ENCODE measurements around the gene COL2A1. TPM values are rescaled to one million over a fixed set of nuclear protein-coding genes. Genes with fewer than 3 reads are reported as not detected.

Gene COL2A1
- polyA plus RNA-seq, 1 donor (not counting 4 experiments of a cell fraction or from before 2014, with no cell fraction given), result 0.03 TPM

GRCh38 chr12:48045061-48045846 lies 41.0 kb upstream of the COL2A1 start:
- FAIRE-seq, result no peak
- peaks cover 4 to 5% of the 10 kb centered on the region in 2 experiments for H3K36me3 ChIP-seq (ENCODE audit: control insufficient read depth in 2 of 2, extremely low read depth in 1 of 2, insufficient read depth in 2 of 2, low read length in 2 of 2)

GRCh38 chr12:48044396-48044795 lies 40.1 kb upstream of the COL2A1 start:
- dilution Hi-C loops (cut with MboI; ENCODE audit: extremely low pct_ligation_motif_present, low sequenced_read_pairs), result no loop called here
- FAIRE-seq, result no peak

More at GRCh38 chr12:48045061-48045846, 41.0 kb upstream of the COL2A1 start:
- Histone ChIP-seq H4K20me1 (ENCODE audit: control insufficient read depth, extremely low read depth, insufficient read depth, low read length) (no peaks in the 10 kb centered on the region), H3K9ac (ENCODE audit: control insufficient read depth, extremely low read depth, insufficient read depth, low read length) (no peak overlapping the region), H3K9me3 (ENCODE audit: control insufficient read depth, low read depth, low read length) (no peaks in the 10 kb centered on the region), H2AFZ (ENCODE audit: control insufficient read depth, low read length) (no peak overlapping the region), H3K27me3 (ENCODE audit: control insufficient read depth, extremely low read depth, insufficient read depth, low read length) (no peaks in the 10 kb centered on the region), H3K4me3 (ENCODE audit: control insufficient read depth in 2 of 3, extremely low read depth in 1 of 3, insufficient read depth in 2 of 3, low read depth in 1 of 3, low read length in 3 of 3) (no peak overlapping the region), H3K9me1 (ENCODE audit: control insufficient read depth, extremely low read depth, insufficient read depth, low read length) (no peaks in the 10 kb centered on the region), H3K4me1 (ENCODE audit: control insufficient read depth, extremely low read depth, insufficient read depth, low read length) (no peaks in the 10 kb centered on the region), H3K4me2 (ENCODE audit: control insufficient read depth, extremely low read depth, insufficient read depth, low read depth, low read length) (no peak overlapping the region), H3K79me2 (ENCODE audit: control insufficient read depth, insufficient read depth, low read length) (no peaks in the 10 kb centered on the region), H3K27ac (ENCODE audit: control insufficient read depth, insufficient read depth, low read length) (no peak overlapping the region)
- no peak for DNase-seq (ENCODE audit: low read depth, low spot score)
- dilution Hi-C loops (cut with MboI; ENCODE audit: extremely low pct_ligation_motif_present, low sequenced_read_pairs), result no loop called here
- TF ChIP-seq EZH2 (IDR thresholded peaks at IDR 0.05; ENCODE audit: low read length) (no peak), CTCF (optimal IDR thresholded peaks at IDR 0.05 in 1 of 3, IDR thresholded peaks at IDR 0.05 in 1 of 3, conservative IDR thresholded peaks at IDR 0.05 in 1 of 3; ENCODE audit: extremely low read depth in 1 of 3, insufficient read depth in 2 of 3, low read length in 3 of 3) (no peak)

More at GRCh38 chr12:48044396-48044795, 40.1 kb upstream of the COL2A1 start:
- Histone ChIP-seq H3K27ac (ENCODE audit: control insufficient read depth, insufficient read depth, low read length) (no peak overlapping the region), H3K36me3 (ENCODE audit: control insufficient read depth in 2 of 2, extremely low read depth in 1 of 2, insufficient read depth in 2 of 2, low read length in 2 of 2) (peaks cover 4 to 5% of the 10 kb centered on the region in 2 experiments), H3K79me2 (ENCODE audit: control insufficient read depth, insufficient read depth, low read length) (no peaks in the 10 kb centered on the region), H3K4me3 (ENCODE audit: control insufficient read depth in 2 of 3, extremely low read depth in 1 of 3, insufficient read depth in 2 of 3, low read depth in 1 of 3, low read length in 3 of 3) (no peak overlapping the region), H3K4me2 (ENCODE audit: control insufficient read depth, extremely low read depth, insufficient read depth, low read depth, low read length) (no peak overlapping the region), H4K20me1 (ENCODE audit: control insufficient read depth, extremely low read depth, insufficient read depth, low read length) (no peaks in the 10 kb centered on the region), H3K9ac (ENCODE audit: control insufficient read depth, extremely low read depth, insufficient read depth, low read length) (no peak overlapping the region), H3K27me3 (ENCODE audit: control insufficient read depth, extremely low read depth, insufficient read depth, low read length) (no peaks in the 10 kb centered on the region), H3K4me1 (ENCODE audit: control insufficient read depth, extremely low read depth, insufficient read depth, low read length) (no peaks in the 10 kb centered on the region), H3K9me1 (ENCODE audit: control insufficient read depth, extremely low read depth, insufficient read depth, low read length) (no peaks in the 10 kb centered on the region), H2AFZ (ENCODE audit: control insufficient read depth, low read length) (no peak overlapping the region), H3K9me3 (ENCODE audit: control insufficient read depth, low read depth, low read length) (no peaks in the 10 kb centered on the region)
- TF ChIP-seq CTCF (optimal IDR thresholded peaks at IDR 0.05 in 1 of 3, IDR thresholded peaks at IDR 0.05 in 1 of 3, conservative IDR thresholded peaks at IDR 0.05 in 1 of 3; ENCODE audit: extremely low read depth in 1 of 3, insufficient read depth in 2 of 3, low read length in 3 of 3) (no peak), EZH2 (IDR thresholded peaks at IDR 0.05; ENCODE audit: low read length) (no peak)
- no peak for DNase-seq (ENCODE audit: low read depth, low spot score)

Data from keratinocyte (primary cell).